IPS-20b (cell line): Measurements from ENCODE around the gene MTUS2.

Experiments
- H3K27ac ChIP-seq: one replicate; pipeline ENCODE4 v1.5.1; 2013; ENCODE audit warnings: low read length
- H3K27me3 ChIP-seq: 2 replicates; pipeline ENCODE4 v1.6.1; 2013; ENCODE audit warnings: mild to moderate bottlenecking, low read length, inconsistent platforms; ENCODE audit not compliant: insufficient read depth
- H3K36me3 ChIP-seq: 2 replicates; pipeline ENCODE4 v1.6.1; 2013; ENCODE audit warnings: low read depth, mild to moderate bottlenecking, inconsistent platforms, low read length, moderate library complexity; ENCODE audit not compliant: insufficient read depth
- H3K4me1 ChIP-seq: 2 replicates; pipeline ENCODE4 v1.6.1; 2013; ENCODE audit warnings: mild to moderate bottlenecking, control low read depth, inconsistent platforms, low read length, moderate library complexity; ENCODE audit not compliant: insufficient read depth
- H3K4me3 ChIP-seq: 2 replicates; pipeline ENCODE4 v1.5.1; 2013; ENCODE audit warnings: mild to moderate bottlenecking, low read length, inconsistent platforms
- H3K9ac ChIP-seq: 2 replicates; pipeline ENCODE4 v1.6.1; 2013; ENCODE audit warnings: low read depth, mild to moderate bottlenecking, inconsistent platforms, low read length, moderate library complexity
- H3K9me3 ChIP-seq: 2 replicates; pipeline ENCODE4 v1.6.1; 2013; ENCODE audit warnings: mild to moderate bottlenecking, low read depth, low read length, inconsistent platforms; ENCODE audit not compliant: insufficient read depth

The MTUS2 gene

GRCh38 chr13:29435125-29435911 lies 615.2 kb downstream of the MTUS2 start:
- Histone ChIP-seq H3K36me3 (no peaks in the 10 kb centered on the region), H3K4me1 (peaks cover 4% of the 10 kb centered on the region; the same call in 1 of the 2 replicates), H3K27me3 (no peaks in the 10 kb centered on the region), H3K4me3 (no peak overlapping the region), H3K9me3 (no peaks in the 10 kb centered on the region), H3K9ac (no peak overlapping the region), H3K27ac (no peak overlapping the region)

GRCh38 chr13:29436291-29436690 lies 616.2 kb downstream of the MTUS2 start:
- Histone ChIP-seq H3K4me3 (no peak overlapping the region), H3K27ac (no peak overlapping the region), H3K27me3 (no peaks in the 10 kb centered on the region), H3K9me3 (no peaks in the 10 kb centered on the region), H3K36me3 (no peaks in the 10 kb centered on the region), H3K9ac (no peak overlapping the region), H3K4me1 (peaks cover 4% of the 10 kb centered on the region; the same call in 1 of the 2 replicates)

GRCh38 chr13:29436721-29437280 lies 616.7 kb downstream of the MTUS2 start:
- Histone ChIP-seq H3K9me3 (no peaks in the 10 kb centered on the region), H3K27me3 (no peaks in the 10 kb centered on the region), H3K9ac (no peak overlapping the region), H3K4me1 (peaks cover 4% of the 10 kb centered on the region; the same call in 1 of the 2 replicates), H3K36me3 (no peaks in the 10 kb centered on the region), H3K27ac (no peak overlapping the region), H3K4me3 (no peak overlapping the region)

- Histone ChIP-seq H3K4me1 (no peaks in the 10 kb centered on the region), H3K4me3 (no peak overlapping the region), H3K27ac (no peak overlapping the region), H3K9ac (no peak overlapping the region), H3K36me3 (no peaks in the 10 kb centered on the region), H3K27me3 (no peaks in the 10 kb centered on the region), H3K9me3 (no peaks in the 10 kb centered on the region)
Measured at GRCh38 chr13:29438769-29439168, 618.6 kb downstream of the MTUS2 start.

- no peaks in the 10 kb centered on the region for H3K9me3 ChIP-seq
- no peaks in the 10 kb centered on the region for H3K27me3 ChIP-seq
- H3K27ac ChIP-seq, result no peak overlapping the region
- no peaks in the 10 kb centered on the region for H3K36me3 ChIP-seq
- H3K4me1 ChIP-seq, result no peaks in the 10 kb centered on the region; the same call in 1 of the 2 replicates
- H3K9ac ChIP-seq, result no peak overlapping the region
- no peak overlapping the region for H3K4me3 ChIP-seq
Measured at GRCh38 chr13:29439601-29440388, 619.7 kb downstream of the MTUS2 start.

GRCh38 chr13:29441306-29441705 lies 621.2 kb downstream of the MTUS2 start:
- H3K4me1 ChIP-seq, result no peaks in the 10 kb centered on the region; the same call in 1 of the 2 replicates
- no peak overlapping the region for H3K4me3 ChIP-seq
- H3K9me3 ChIP-seq, result no peaks in the 10 kb centered on the region
- H3K9ac ChIP-seq, result no peak overlapping the region
- no peaks in the 10 kb centered on the region for H3K27me3 ChIP-seq
- no peak overlapping the region for H3K27ac ChIP-seq
- H3K36me3 ChIP-seq, result no peaks in the 10 kb centered on the region

GRCh38 chr13:29446016-29446415 lies 625.9 kb downstream of the MTUS2 start:
- Histone ChIP-seq H3K4me1 (no peaks in the 10 kb centered on the region; the same call in 1 of the 2 replicates), H3K36me3 (no peaks in the 10 kb centered on the region)

GRCh38 chr13:29448174-29448573 lies 628.0 kb downstream of the MTUS2 start:
- Histone ChIP-seq H3K27ac (no peak overlapping the region), H3K36me3 (no peaks in the 10 kb centered on the region), H3K4me3 (no peak overlapping the region), H3K27me3 (no peaks in the 10 kb centered on the region), H3K4me1 (no peaks in the 10 kb centered on the region; the same call in 1 of the 2 replicates), H3K9me3 (no peaks in the 10 kb centered on the region), H3K9ac (no peak overlapping the region)

More at GRCh38 chr13:29446016-29446415, 625.9 kb downstream of the MTUS2 start:
- H3K9ac ChIP-seq, result no peak overlapping the region
- H3K27me3 ChIP-seq, result no peaks in the 10 kb centered on the region
- no peak overlapping the region for H3K4me3 ChIP-seq
- H3K27ac ChIP-seq, result no peak overlapping the region
- H3K9me3 ChIP-seq, result no peaks in the 10 kb centered on the region

- Histone ChIP-seq H3K4me3 (no peak overlapping the region), H3K9me3 (no peaks in the 10 kb centered on the region), H3K9ac (no peak overlapping the region), H3K4me1 (no peaks in the 10 kb centered on the region; the same call in none of the 2 replicates), H3K36me3 (no peaks in the 10 kb centered on the region), H3K27ac (no peak overlapping the region), H3K27me3 (no peaks in the 10 kb centered on the region)
Measured at GRCh38 chr13:29449726-29450125, 629.6 kb downstream of the MTUS2 start.

- H3K4me1 ChIP-seq, result no peaks in the 10 kb centered on the region; the same call in 1 of the 2 replicates
- H3K27me3 ChIP-seq, result no peaks in the 10 kb centered on the region
- H3K9me3 ChIP-seq, result no peaks in the 10 kb centered on the region
- no peak overlapping the region for H3K4me3 ChIP-seq
- H3K27ac ChIP-seq, result no peak overlapping the region
- H3K36me3 ChIP-seq, result no peaks in the 10 kb centered on the region
- no peak overlapping the region for H3K9ac ChIP-seq
Measured at GRCh38 chr13:29451976-29452375, 631.8 kb downstream of the MTUS2 start.

GRCh38 chr13:29452773-29453616 lies 632.9 kb downstream of the MTUS2 start:
- Histone ChIP-seq H3K4me3 (no peak overlapping the region), H3K27me3 (no peaks in the 10 kb centered on the region), H3K9ac (no peak overlapping the region), H3K4me1 (no peaks in the 10 kb centered on the region; the same call in 1 of the 2 replicates), H3K27ac (no peak overlapping the region), H3K9me3 (no peaks in the 10 kb centered on the region), H3K36me3 (no peaks in the 10 kb centered on the region)
